ENCODE results near the gene UBE4A.

DNA sequence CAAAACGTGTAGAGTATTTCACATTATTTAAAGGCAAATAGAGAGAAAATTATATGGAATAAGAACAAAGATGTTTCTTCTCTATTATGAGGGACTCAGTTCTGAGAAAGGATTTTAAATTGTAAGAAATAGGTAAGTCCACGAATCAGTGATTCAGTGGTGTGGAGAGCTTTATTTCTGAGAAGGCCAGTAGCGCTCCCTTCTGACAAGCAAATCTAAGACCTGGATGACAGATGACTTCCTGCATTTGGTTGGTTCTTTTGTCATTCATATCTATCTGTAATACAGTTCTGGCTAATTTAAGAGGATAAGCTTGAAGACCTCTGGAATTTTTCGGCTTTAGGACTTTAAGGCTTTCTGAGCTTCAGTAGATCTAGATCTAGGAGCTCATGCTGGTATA, 47.9 kb upstream of the UBE4A start:
- TF ChIP-seq, protein P1, sequence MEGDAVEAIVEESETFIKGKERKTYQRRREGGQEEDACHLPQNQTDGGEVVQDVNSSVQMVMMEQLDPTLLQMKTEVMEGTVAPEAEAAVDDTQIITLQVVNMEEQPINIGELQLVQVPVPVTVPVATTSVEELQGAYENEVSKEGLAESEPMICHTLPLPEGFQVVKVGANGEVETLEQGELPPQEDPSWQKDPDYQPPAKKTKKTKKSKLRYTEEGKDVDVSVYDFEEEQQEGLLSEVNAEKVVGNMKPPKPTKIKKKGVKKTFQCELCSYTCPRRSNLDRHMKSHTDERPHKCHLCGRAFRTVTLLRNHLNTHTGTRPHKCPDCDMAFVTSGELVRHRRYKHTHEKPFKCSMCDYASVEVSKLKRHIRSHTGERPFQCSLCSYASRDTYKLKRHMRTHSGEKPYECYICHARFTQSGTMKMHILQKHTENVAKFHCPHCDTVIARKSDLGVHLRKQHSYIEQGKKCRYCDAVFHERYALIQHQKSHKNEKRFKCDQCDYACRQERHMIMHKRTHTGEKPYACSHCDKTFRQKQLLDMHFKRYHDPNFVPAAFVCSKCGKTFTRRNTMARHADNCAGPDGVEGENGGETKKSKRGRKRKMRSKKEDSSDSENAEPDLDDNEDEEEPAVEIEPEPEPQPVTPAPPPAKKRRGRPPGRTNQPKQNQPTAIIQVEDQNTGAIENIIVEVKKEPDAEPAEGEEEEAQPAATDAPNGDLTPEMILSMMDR (IDR thresholded peaks at IDR 0.05): no peak
- TF ChIP-seq SIN3A (IDR thresholded peaks at IDR 0.05; ENCODE audit: borderline replicate concordance, insufficient read depth, low read depth, low read length) (no peak), POLR2AphosphoS5 (IDR thresholded peaks at IDR 0.05; ENCODE audit: low read depth, low read length) (no peak), TCF7L2 (IDR thresholded peaks at IDR 0.05; ENCODE audit: low read depth, low read length) (no peak)
- TF ChIP-seq, protein P2, sequence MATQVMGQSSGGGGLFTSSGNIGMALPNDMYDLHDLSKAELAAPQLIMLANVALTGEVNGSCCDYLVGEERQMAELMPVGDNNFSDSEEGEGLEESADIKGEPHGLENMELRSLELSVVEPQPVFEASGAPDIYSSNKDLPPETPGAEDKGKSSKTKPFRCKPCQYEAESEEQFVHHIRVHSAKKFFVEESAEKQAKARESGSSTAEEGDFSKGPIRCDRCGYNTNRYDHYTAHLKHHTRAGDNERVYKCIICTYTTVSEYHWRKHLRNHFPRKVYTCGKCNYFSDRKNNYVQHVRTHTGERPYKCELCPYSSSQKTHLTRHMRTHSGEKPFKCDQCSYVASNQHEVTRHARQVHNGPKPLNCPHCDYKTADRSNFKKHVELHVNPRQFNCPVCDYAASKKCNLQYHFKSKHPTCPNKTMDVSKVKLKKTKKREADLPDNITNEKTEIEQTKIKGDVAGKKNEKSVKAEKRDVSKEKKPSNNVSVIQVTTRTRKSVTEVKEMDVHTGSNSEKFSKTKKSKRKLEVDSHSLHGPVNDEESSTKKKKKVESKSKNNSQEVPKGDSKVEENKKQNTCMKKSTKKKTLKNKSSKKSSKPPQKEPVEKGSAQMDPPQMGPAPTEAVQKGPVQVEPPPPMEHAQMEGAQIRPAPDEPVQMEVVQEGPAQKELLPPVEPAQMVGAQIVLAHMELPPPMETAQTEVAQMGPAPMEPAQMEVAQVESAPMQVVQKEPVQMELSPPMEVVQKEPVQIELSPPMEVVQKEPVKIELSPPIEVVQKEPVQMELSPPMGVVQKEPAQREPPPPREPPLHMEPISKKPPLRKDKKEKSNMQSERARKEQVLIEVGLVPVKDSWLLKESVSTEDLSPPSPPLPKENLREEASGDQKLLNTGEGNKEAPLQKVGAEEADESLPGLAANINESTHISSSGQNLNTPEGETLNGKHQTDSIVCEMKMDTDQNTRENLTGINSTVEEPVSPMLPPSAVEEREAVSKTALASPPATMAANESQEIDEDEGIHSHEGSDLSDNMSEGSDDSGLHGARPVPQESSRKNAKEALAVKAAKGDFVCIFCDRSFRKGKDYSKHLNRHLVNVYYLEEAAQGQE (IDR thresholded peaks at IDR 0.05; ENCODE audit: insufficient read depth in 1 of 2, low read depth in 2 of 2, low read length in 1 of 2): no peak

All from Panc1 (cell line).